Ectodermal cell (in vitro differentiated cells): ENCODE measurements around the gene CRYBG3.

Experiments used
- H3K27ac ChIP-seq: 2 replicates; pipeline ENCODE4 v1.7.0; 2013; ENCODE audit warnings: mild to moderate bottlenecking, low read depth, low read length; ENCODE audit not compliant: insufficient read depth, poor library complexity, severe bottlenecking
- H3K27me3 ChIP-seq: 2 replicates; pipeline ENCODE4 v1.7.0; 2013; ENCODE audit warnings: mild to moderate bottlenecking, low read length; ENCODE audit not compliant: insufficient read depth, control insufficient read depth, poor library complexity, severe bottlenecking
- H3K36me3 ChIP-seq: one replicate; pipeline ENCODE4 v1.7.0; 2013; ENCODE audit warnings: low read length; ENCODE audit not compliant: control insufficient read depth, insufficient read depth
- H3K4me1 ChIP-seq: one replicate; pipeline ENCODE4 v1.7.0; 2013; ENCODE audit warnings: low read length; ENCODE audit not compliant: control insufficient read depth, insufficient read depth
- H3K4me3 ChIP-seq: 2 replicates; pipeline ENCODE4 v1.7.0; 2013; ENCODE audit warnings: low read depth, low read length, control low read depth; ENCODE audit not compliant: insufficient read depth
- H3K9me3 ChIP-seq: 2 replicates; pipeline ENCODE4 v1.7.0; 2013; ENCODE audit warnings: mild to moderate bottlenecking, low read length, moderate library complexity; ENCODE audit not compliant: control insufficient read depth
- WGBS, 2 experiments: methylation state at CpG; one replicate each; pipeline ENCODE4 v1.1.7; 2013; ENCODE audit warnings: missing lambda C conversion rate in 2 of 2; 5-methylcytosine and 5-hydroxymethylcytosine counted together

The CRYBG3 gene

DNA sequence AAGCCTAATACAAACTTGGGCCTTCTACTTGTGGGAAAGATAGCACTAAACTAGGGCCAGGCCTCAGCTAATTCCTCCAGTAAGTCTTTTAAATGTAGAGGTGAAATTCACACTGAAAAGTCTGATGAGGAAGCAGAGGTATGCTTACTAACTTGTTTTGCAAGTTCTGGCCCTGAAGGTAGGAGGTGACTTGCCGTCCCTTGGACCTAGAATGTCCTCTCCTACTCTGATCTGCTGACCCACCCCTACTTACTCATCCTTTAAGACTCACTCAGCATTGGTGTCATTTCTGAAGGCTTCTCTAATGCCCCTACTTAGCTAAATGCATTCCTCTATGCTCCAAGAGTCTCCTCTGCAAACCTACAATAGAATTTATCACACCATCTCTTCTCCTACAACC, 131.1 kb downstream of the CRYBG3 start:
- no peaks in the 10 kb centered on the region for H3K27me3 ChIP-seq
- H3K27ac ChIP-seq, result no peak overlapping the region
- H3K36me3 ChIP-seq, result no peaks in the 10 kb centered on the region
- no peaks in the 10 kb centered on the region for H3K4me1 ChIP-seq
- 90 to 92% methylated on average over 1 of the region's 1 CpG for WGBS, 2 experiments
- no peaks in the 10 kb centered on the region for H3K9me3 ChIP-seq
- no peak overlapping the region for H3K4me3 ChIP-seq

DNA sequence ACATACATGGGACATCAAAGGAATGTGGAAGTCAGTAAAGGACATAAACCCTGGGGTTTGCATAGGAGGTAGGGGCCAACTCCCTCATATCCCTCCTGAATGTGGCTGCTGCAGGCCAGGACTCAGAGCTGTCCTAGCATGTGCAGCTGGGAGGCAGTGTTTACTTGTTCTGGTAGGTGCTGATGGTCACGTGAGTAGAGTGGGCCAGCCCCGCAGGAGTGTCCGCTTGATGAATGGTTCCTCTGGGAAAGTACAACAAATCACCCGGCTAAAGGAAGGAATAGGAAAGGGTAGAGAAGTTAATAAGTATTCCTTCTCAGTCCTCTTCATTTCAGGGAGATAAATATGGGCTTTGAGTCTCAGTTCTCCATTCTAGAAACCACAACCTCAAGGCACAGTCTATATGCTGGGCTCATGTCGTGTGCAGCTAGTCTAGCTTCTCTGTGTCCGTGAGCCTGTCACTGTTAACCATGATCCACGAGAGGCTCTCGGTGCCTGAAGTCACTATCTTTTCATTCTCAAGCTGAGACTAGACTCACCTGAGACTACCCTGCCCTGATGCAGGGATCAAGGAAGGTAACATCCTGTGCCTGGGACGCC, 132.5 kb downstream of the CRYBG3 start:
- no peaks in the 10 kb centered on the region for H3K36me3 ChIP-seq
- 93 to 94% methylated on average over 9 of the region's 9 CpGs for WGBS, 2 experiments
- no peaks in the 10 kb centered on the region for H3K4me1 ChIP-seq
- H3K27me3 ChIP-seq, result no peaks in the 10 kb centered on the region
- H3K4me3 ChIP-seq, result no peak overlapping the region
- H3K9me3 ChIP-seq, result no peaks in the 10 kb centered on the region
- H3K27ac ChIP-seq, result no peak overlapping the region

DNA sequence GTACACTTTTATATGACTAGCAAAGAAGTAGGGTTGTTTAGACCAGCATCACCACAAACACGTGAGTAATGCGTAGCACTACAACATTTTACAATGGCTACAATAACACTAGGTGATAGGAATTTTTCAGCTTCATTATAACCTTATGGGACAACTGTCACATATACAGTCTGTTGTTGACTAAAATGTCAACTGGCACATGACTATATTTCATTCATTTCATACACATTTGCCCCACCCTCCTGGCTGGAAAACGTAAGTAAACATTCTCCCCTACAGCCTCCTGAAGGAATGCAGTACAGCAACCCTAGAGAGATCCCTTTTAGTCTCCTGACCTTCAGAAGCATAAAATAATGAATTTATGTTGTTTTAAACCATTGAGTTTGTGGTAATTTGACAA, 134.2 kb downstream of the CRYBG3 start:
- no peaks in the 10 kb centered on the region for H3K36me3 ChIP-seq
- 86 to 96% methylated on average over 3 of the region's 3 CpGs for WGBS, 2 experiments
- no peaks in the 10 kb centered on the region for H3K27me3 ChIP-seq
- no peak overlapping the region for H3K4me3 ChIP-seq
- H3K4me1 ChIP-seq, result no peaks in the 10 kb centered on the region
- H3K27ac ChIP-seq, result no peak overlapping the region
- no peaks in the 10 kb centered on the region for H3K9me3 ChIP-seq

DNA sequence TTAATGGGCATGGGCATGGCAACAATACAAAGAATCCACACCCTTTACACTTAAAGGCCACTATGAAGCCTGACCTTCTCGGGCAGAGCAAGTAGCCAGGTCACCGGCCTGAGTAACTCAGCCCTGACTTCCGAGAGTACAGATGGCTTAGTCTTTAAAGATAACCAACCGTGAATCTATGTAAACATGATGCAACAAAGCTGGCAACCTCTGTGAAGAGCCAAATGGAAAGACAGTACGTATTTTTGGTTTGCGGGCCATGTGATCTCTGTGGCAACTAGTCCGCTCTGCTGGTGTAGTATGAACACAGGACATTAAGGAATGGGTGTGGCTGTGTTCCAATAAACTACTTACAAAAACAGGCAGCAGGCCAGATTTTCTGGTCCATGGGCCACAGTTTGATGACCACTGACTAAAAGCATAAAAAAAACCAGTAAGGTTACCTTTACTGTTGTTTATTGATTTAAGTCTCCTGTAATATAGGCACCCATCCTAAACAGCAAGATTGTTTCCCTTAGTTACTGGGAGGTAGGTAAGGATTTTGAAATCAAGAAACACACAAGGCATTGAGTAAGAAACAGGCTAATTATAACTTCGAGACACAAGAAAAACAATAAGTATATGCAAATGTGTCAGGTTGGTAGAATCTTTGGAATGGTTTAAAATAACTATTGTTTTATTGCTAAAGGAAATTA, 136.0 kb downstream of the CRYBG3 start:
- Histone ChIP-seq H3K27ac (no peak overlapping the region), H3K4me3 (no peak overlapping the region), H3K4me1 (no peaks in the 10 kb centered on the region), H3K36me3 (no peaks in the 10 kb centered on the region), H3K27me3 (no peaks in the 10 kb centered on the region), H3K9me3 (no peaks in the 10 kb centered on the region)
- 94 to 96% methylated on average over 7 to 8 of the region's 8 CpGs for WGBS, 2 experiments

- H3K27me3 ChIP-seq, result no peaks in the 10 kb centered on the region
- no peaks in the 10 kb centered on the region for H3K36me3 ChIP-seq
- H3K9me3 ChIP-seq, result no peaks in the 10 kb centered on the region
- H3K27ac ChIP-seq, result no peak overlapping the region
- no peak overlapping the region for H3K4me3 ChIP-seq
- 91 to 94% methylated on average over 2 of the region's 2 CpGs for WGBS, 2 experiments
- no peaks in the 10 kb centered on the region for H3K4me1 ChIP-seq
Measured at GRCh38 chr3:97958396-97958795, 136.6 kb downstream of the CRYBG3 start.

DNA sequence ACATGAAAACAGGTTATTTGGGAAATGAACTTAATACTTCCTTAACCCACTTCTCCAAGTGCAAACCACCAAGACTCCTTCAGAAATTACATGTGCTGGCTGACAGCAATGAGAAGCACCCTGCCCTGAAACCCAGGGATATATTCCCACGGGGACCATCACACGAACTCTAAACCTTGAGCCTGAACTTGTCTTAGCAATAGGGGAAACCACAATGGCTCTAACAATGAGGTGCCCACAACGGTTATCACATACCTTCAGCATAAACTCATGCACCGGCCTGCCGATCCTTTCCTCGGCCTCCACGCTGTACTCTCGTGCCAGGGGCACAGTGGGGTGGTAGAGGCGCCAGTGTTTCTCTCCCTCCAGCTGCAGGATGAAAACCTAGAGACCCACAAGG, 137.0 kb downstream of the CRYBG3 start:
- H3K4me3 ChIP-seq, result no peak overlapping the region
- H3K9me3 ChIP-seq, result no peaks in the 10 kb centered on the region
- no peak overlapping the region for H3K27ac ChIP-seq
- no peaks in the 10 kb centered on the region for H3K4me1 ChIP-seq
- WGBS, 2 experiments, result 94% methylated on average over 9 of the region's 9 CpGs
- H3K27me3 ChIP-seq, result no peaks in the 10 kb centered on the region
- no peaks in the 10 kb centered on the region for H3K36me3 ChIP-seq

- no peaks in the 10 kb centered on the region for H3K4me1 ChIP-seq
- no peaks in the 10 kb centered on the region for H3K27me3 ChIP-seq
- WGBS, 2 experiments, result 95% methylated on average over 5 of the region's 5 CpGs
- H3K4me3 ChIP-seq, result no peak overlapping the region
- H3K9me3 ChIP-seq, result no peaks in the 10 kb centered on the region
- H3K27ac ChIP-seq, result no peak overlapping the region
- H3K36me3 ChIP-seq, result no peaks in the 10 kb centered on the region
Measured at GRCh38 chr3:97959872-97960271, 138.1 kb downstream of the CRYBG3 start.

GRCh38 chr3:97960551-97960950, 138.7 kb downstream of the CRYBG3 start:
- Histone ChIP-seq H3K4me3 (no peak overlapping the region), H3K27ac (no peak overlapping the region), H3K27me3 (no peaks in the 10 kb centered on the region), H3K4me1 (no peaks in the 10 kb centered on the region), H3K9me3 (no peaks in the 10 kb centered on the region), H3K36me3 (no peaks in the 10 kb centered on the region)
- 91 to 93% methylated on average over 4 of the region's 5 CpGs for WGBS, 2 experiments

- no peaks in the 10 kb centered on the region for H3K36me3 ChIP-seq
- WGBS, 2 experiments, result 93 to 94% methylated on average over 6 of the region's 8 CpGs
- H3K4me3 ChIP-seq, result no peak overlapping the region
- no peaks in the 10 kb centered on the region for H3K27me3 ChIP-seq
- no peaks in the 10 kb centered on the region for H3K4me1 ChIP-seq
- H3K27ac ChIP-seq, result no peak overlapping the region
- H3K9me3 ChIP-seq, result no peaks in the 10 kb centered on the region
Measured at GRCh38 chr3:97960993-97961766, 139.4 kb downstream of the CRYBG3 start.

- H3K36me3 ChIP-seq, result no peaks in the 10 kb centered on the region
- H3K27ac ChIP-seq, result no peak overlapping the region
- 89 to 90% methylated on average over 8 of the region's 8 CpGs for WGBS, 2 experiments
- no peaks in the 10 kb centered on the region for H3K9me3 ChIP-seq
- H3K4me3 ChIP-seq, result no peak overlapping the region
- peaks cover 18% of the 10 kb centered on the region for H3K27me3 ChIP-seq
- H3K4me1 ChIP-seq, result no peaks in the 10 kb centered on the region
Measured at GRCh38 chr3:97967966-97968365, 146.2 kb downstream of the CRYBG3 start.
